MM.1S (cell line): Measurements from ENCODE around the gene LZTS3.
A peak's percentile ranks its signal among the peaks of the same experiment; 100 is the strongest.
"Not testable (repeated sequence)": the region's sequence is repeated elsewhere in the genome, so short reads cannot be mapped to it uniquely, and the experiment has no call there.

Experiments used
- DNase-seq: peaks from one replicate; pipeline ENCODE4 v3.0.0-alpha.2; 2015
- H2AFZ ChIP-seq: fragments of 300-600 bp; sonication (generic); 2 replicates; pipeline ENCODE4 v1.6.0; 2016; ENCODE audit warnings: antibody characterized with exemption, low read length
- H3F3A ChIP-seq: fragments of 300-600 bp; sonication (generic); 2 replicates; pipeline ENCODE4 v1.6.1; 2016; ENCODE audit warnings: mild to moderate bottlenecking, antibody characterized with exemption, low read length, moderate library complexity, mixed read lengths; ENCODE audit not compliant: insufficient read depth
- H3K27ac ChIP-seq: fragments of 300-600 bp; sonication (generic); 2 replicates; pipeline ENCODE4 v1.5.1; 2016; ENCODE audit warnings: mild to moderate bottlenecking, low read length
- H3K27me3 ChIP-seq: fragments of 300-600 bp; sonication (generic); replicated peaks from 2 replicates; pipeline ENCODE4 v1.6.0; 2016; ENCODE audit warnings: low read length; ENCODE audit not compliant: insufficient read depth
- H3K36me3 ChIP-seq: fragments of 300-600 bp; sonication (generic); replicated peaks from 2 replicates; pipeline ENCODE4 v1.6.1; 2016; ENCODE audit warnings: mild to moderate bottlenecking, low read length, mixed read lengths; ENCODE audit not compliant: insufficient read depth
- H3K4me1 ChIP-seq: fragments of 300-600 bp; sonication (generic); 2 replicates; pipeline ENCODE4 v1.6.1; 2016; ENCODE audit warnings: low read length, mixed read lengths
- H3K4me2 ChIP-seq: fragments of 300-600 bp; sonication (generic); 2 replicates; pipeline ENCODE4 v1.6.0; 2016; ENCODE audit warnings: low read depth, low read length
- H3K4me3 ChIP-seq: fragments of 300-600 bp; sonication (generic); 2 replicates; pipeline ENCODE4 v1.5.1; 2016; ENCODE audit warnings: low read length, mixed read lengths
- H3K79me2 ChIP-seq: fragments of 300-600 bp; sonication (generic); 2 replicates; pipeline ENCODE4 v1.6.1; 2016; ENCODE audit warnings: mixed run types, low read length, mixed read lengths
- H3K9ac ChIP-seq: fragments of 300-600 bp; sonication (generic); 2 replicates; pipeline ENCODE4 v1.6.1; 2016; ENCODE audit warnings: low read length, mixed read lengths
- H3K9me2 ChIP-seq: fragments of 300-600 bp; sonication (generic); replicated peaks from 2 replicates; pipeline ENCODE4 v1.6.1; 2016; ENCODE audit warnings: mild to moderate bottlenecking, low read length, mixed read lengths; ENCODE audit not compliant: insufficient read depth
- H3K9me3 ChIP-seq: fragments of 300-600 bp; sonication (generic); replicated peaks from 2 replicates; pipeline ENCODE4 v1.6.1; 2016; ENCODE audit warnings: mild to moderate bottlenecking, low read length, mixed read lengths; ENCODE audit not compliant: insufficient read depth
- H4K20me1 ChIP-seq: fragments of 300-600 bp; sonication (generic); 2 replicates; pipeline ENCODE4 v1.6.1; 2016; ENCODE audit warnings: mild to moderate bottlenecking, low read length, moderate library complexity, mixed read lengths; ENCODE audit not compliant: insufficient read depth
- EZH2 ChIP-seq: fragments of 300-600 bp; sonication (generic); optimal IDR thresholded peaks from 2 replicates; pipeline ENCODE3; 2017; ENCODE audit warnings: low read depth, mild to moderate bottlenecking, antibody characterized with exemption, low read length, mixed read lengths
- EZH2phosphoT487 ChIP-seq: fragments of 300-600 bp; sonication (generic); IDR thresholded peaks from 2 replicates; pipeline ENCODE4 v1.6.1; 2018; ENCODE audit warnings: antibody characterized with exemption, low read length
- TF ChIP-seq, protein P1 (sequence below): fragments of 300-600 bp; sonication (generic); IDR thresholded peaks from 2 replicates; pipeline ENCODE4 v1.5.1; 2016; ENCODE audit warnings: antibody characterized with exemption, low read length, mixed read lengths

The LZTS3 gene

DNA sequence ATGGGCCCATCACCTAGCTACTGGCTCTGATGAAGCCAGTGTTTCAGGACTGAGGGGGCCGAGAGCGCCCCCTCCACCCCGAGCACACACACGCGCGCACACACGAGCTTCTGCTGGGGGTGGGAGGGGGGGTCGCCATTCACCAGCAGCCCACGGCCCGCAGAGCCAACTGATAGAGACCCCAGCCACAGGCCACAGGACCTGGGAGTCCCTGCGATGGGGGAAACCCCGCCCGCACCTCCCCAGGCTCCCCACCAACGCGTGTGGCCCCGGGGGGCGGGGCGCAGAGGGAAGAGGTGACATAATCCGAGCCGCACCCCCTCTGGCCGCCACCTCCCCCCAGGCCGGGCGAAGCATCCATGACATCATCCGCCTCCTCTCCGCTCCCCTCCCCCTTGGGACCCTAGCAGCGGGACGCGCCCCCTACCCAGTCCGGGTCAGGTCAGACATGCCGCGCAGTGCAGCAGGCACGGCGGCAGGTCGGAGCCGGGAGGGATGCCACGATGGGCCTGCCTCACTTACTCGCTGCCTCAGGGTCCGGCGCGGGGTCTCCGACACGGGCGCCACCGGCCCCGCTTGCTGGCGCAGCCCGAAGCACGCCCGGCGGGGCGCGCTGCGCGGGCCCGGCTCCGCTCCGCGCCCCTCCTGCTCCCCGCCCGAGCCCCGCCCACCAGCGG is at the start of gene LZTS3:
Gene LZTS3, minus strand, starts transcription at position 617 of the 677 bp plus-strand sequence. CDS start 6,386 bp downstream, outside the sequence.
- Histone ChIP-seq H3K4me3 (peak within 1 kb of the TSS; percentile 97), H3K27me3 (peaks cover 48% of the 10 kb centered on the region), H2AFZ (peak within 1 kb of the TSS; percentile 99), H3K9me3 (no peaks in the 10 kb centered on the region), H3K4me1 (no peaks in the 10 kb centered on the region), H3K79me2 (no peaks in the 10 kb centered on the region), H3K9me2 (no peaks in the 10 kb centered on the region), H3K36me3 (no peaks in the 10 kb centered on the region), H4K20me1 (no peaks in the 10 kb centered on the region), H3K4me2 (peak within 1 kb of the TSS; percentile 100), H3K27ac (no peak within 1 kb of the TSS), H3F3A (peaks cover 5% of the 10 kb centered on the region; the same call in 1 of the 2 replicates), H3K9ac (peak within 1 kb of the TSS; percentile 41; the same call in 1 of the 2 replicates)
- TF ChIP-seq, protein P1, sequence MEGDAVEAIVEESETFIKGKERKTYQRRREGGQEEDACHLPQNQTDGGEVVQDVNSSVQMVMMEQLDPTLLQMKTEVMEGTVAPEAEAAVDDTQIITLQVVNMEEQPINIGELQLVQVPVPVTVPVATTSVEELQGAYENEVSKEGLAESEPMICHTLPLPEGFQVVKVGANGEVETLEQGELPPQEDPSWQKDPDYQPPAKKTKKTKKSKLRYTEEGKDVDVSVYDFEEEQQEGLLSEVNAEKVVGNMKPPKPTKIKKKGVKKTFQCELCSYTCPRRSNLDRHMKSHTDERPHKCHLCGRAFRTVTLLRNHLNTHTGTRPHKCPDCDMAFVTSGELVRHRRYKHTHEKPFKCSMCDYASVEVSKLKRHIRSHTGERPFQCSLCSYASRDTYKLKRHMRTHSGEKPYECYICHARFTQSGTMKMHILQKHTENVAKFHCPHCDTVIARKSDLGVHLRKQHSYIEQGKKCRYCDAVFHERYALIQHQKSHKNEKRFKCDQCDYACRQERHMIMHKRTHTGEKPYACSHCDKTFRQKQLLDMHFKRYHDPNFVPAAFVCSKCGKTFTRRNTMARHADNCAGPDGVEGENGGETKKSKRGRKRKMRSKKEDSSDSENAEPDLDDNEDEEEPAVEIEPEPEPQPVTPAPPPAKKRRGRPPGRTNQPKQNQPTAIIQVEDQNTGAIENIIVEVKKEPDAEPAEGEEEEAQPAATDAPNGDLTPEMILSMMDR, result no peak
- TF ChIP-seq EZH2phosphoT487 (no peak), EZH2 (no peak)
- DNase-seq, result peak; percentile 31

DNA sequence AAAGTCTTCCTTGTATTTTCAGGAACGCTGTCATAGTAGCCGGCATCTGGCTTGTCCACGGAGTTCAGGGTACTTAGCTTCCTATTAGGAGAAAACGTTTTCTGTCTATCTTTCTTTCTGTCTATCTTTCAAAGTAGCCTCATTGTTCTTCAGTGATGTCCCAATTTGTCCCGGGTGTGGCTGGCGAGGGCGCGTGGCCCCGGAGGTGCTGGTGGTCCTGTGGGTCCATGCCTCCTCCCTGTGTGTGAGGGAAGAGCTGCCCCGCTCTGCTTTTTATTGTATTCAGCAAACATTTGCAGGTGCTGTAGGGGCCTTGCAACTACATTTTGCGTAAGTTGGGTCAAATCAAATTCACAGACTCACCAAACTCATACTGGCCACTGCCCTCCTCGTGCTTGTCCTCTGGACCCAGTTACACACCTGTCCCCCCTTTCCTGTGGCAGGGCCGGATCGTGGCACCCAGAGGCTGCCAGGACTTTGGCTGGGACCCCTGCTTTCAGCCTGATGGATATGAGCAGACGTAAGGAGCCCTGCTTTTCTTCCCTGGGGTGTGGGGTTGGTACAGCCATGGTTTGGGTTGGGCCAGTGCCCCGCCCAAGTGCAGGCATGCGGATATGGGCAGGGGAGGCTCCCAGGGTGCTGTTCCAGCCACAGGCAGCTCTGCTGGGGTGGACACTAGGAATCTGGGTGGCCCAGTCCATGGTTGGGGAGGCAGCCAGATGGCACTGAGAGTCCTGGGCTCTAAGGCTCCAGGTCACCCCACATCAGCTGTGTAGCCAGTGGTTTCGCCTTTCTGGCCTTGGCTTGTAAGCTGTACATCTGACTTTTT is 48.3 kb upstream of the LZTS3 start:
- H4K20me1 ChIP-seq, result no peaks in the 10 kb centered on the region
- no peaks in the 10 kb centered on the region for H3K4me1 ChIP-seq
- TF ChIP-seq, protein P1, result no peak
- no peak for TF ChIP-seq EZH2phosphoT487
- TF ChIP-seq EZH2, result no peak
- H3K4me3 ChIP-seq, result no peak overlapping the region
- no peaks in the 10 kb centered on the region for H3F3A ChIP-seq
- DNase-seq, result no peak
- H3K27me3 ChIP-seq, result no peaks in the 10 kb centered on the region
- H3K27ac ChIP-seq, result no peak overlapping the region
- no peaks in the 10 kb centered on the region for H3K9me3 ChIP-seq
- H3K79me2 ChIP-seq, result no peaks in the 10 kb centered on the region
- no peak overlapping the region for H3K4me2 ChIP-seq
- no peaks in the 10 kb centered on the region for H3K9me2 ChIP-seq
- H3K36me3 ChIP-seq, result no peaks in the 10 kb centered on the region
- H3K9ac ChIP-seq, result no peak overlapping the region
- H2AFZ ChIP-seq, result no peak overlapping the region

DNA sequence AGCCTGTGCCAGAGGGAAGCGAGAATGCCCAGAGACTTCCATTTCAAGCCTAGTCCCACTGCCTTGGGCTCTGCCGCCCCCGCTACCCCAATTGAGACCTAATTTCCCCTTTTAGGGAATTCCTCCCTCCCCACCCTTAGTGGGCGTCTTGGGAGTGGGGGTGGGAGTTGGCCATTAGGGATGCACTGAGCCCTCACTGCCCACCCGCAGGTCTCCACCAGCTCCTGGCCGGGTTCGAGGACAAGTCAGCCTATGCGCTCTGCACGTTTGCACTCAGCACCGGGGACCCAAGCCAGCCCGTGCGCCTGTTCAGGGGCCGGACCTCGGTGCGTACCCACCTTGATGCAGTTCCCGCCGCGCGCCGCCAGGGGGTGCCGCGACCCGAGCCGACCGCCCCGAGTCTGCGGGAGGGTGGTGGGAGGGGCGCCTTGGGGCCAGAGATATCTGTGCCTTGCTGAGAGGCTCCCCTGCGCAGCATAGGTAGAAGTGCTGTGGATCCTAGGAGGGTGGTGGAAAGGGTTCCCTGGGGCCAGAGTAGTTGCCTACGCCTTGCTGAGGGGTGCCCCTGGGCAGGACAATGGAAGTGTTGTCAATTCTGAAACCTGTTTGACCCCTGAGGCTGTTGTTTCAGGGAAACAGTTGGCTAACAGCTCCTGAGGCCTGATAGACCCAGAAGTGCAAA is 45.1 kb upstream of the LZTS3 start:
- TF ChIP-seq, protein P1, result peak; percentile 92
- TF ChIP-seq EZH2phosphoT487 (no peak), EZH2 (no peak)
- Histone ChIP-seq H3K9ac (no peak overlapping the region), H2AFZ (no peak overlapping the region), H3K27me3 (no peaks in the 10 kb centered on the region), H3K79me2 (no peaks in the 10 kb centered on the region), H3K4me2 (no peak overlapping the region), H3K4me3 (no peak overlapping the region), H3K36me3 (no peaks in the 10 kb centered on the region), H3K9me2 (no peaks in the 10 kb centered on the region), H4K20me1 (no peaks in the 10 kb centered on the region), H3F3A (no peaks in the 10 kb centered on the region), H3K9me3 (no peaks in the 10 kb centered on the region), H3K4me1 (no peaks in the 10 kb centered on the region), H3K27ac (no peak overlapping the region)
- peak; percentile 48 for DNase-seq

DNA sequence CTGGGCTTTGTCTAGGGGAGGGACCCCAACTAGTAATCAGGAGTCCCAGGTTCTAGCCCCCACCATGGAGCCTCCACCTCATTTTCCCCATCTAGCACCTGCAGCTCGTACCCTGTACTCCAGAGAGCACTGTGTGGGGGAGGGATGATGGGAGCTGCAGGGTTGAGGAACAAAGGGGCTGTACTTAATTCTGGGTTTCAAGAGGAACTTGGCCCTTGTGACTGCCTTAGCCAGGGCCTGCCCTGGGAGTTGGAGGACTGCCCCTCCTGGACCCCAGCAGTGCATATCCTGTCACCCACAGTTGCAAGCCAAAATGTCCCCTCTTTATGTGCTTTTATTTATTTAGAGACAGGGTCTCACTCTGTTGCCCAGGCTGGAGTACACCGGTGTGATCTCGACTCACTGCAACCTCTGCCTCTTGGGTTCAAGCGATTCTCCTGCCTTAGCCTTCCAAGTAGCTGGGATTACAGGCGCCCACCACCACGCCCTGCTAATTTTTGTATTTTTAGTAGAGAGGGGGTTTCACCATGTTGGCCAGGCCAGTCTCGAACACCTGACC is 42.1 kb upstream of the LZTS3 start:
- H3K79me2 ChIP-seq, result peaks cover 16% of the 10 kb centered on the region
- not testable (repeated sequence) for DNase-seq, H3K4me2 ChIP-seq, H3K4me1 ChIP-seq, H2AFZ ChIP-seq, H4K20me1 ChIP-seq, H3K9me3 ChIP-seq, H3K36me3 ChIP-seq, H3F3A ChIP-seq, H3K27ac ChIP-seq, H3K4me3 ChIP-seq, H3K9ac ChIP-seq, H3K27me3 ChIP-seq, H3K9me2 ChIP-seq
